Brain microvascular endothelial cell (primary cell): ENCODE measurements around the gene SLC9C2.
"Not testable (repeated sequence)": the region's sequence is repeated elsewhere in the genome, so short reads cannot be mapped to it uniquely, and the experiment has no call there.

Source experiments
- DNase-seq: peaks from one replicate; pipeline ENCODE4 v3.0.0-alpha.2; 2020
- H3K27ac ChIP-seq: fragments of 250-450 bp; sonication (Bioruptor Pico); 2 replicates; pipeline ENCODE4 v1.5.1; 2020; ENCODE audit warnings: mild to moderate bottlenecking, moderate library complexity
- H3K27me3 ChIP-seq: fragments of 250-450 bp; sonication (Bioruptor Pico); replicated peaks from 2 replicates; pipeline ENCODE4 v1.5.1; 2020; ENCODE audit warnings: mild to moderate bottlenecking
- H3K36me3 ChIP-seq: fragments of 250-450 bp; sonication (Bioruptor Pico); replicated peaks from 2 replicates; pipeline ENCODE4 v1.5.1; 2020; ENCODE audit warnings: mild to moderate bottlenecking
- H3K4me3 ChIP-seq: 2 replicates; pipeline ENCODE4 v1.5.1; 2011; ENCODE audit warnings: low read depth, mild to moderate bottlenecking, control low read depth, low read length, moderate library complexity
- CTCF ChIP-seq: IDR thresholded peaks from 2 replicates; pipeline ENCODE4 v1.5.1; 2011; ENCODE audit warnings: low read depth, mild to moderate bottlenecking, moderate library complexity, low read length, control low read depth, inconsistent platforms; ENCODE audit errors: missing control alignments
- in situ Hi-C: cut with HindIII; loops from 2 replicates; pipeline ENCODE4 v1.10.0; 2017; ENCODE audit warnings: low sequenced_read_pairs, low pct_ligation_motif_present

The SLC9C2 gene

GRCh38 chr1:173469656-173470055 is 133.2 kb downstream of the SLC9C2 start:
- Histone ChIP-seq H3K4me3 (no peak overlapping the region), H3K36me3 (peaks cover 3% of the 10 kb centered on the region), H3K27ac (no peak overlapping the region), H3K27me3 (no peaks in the 10 kb centered on the region)
- in situ Hi-C loops, result no loop called here
- no peak for TF ChIP-seq CTCF
- no peak for DNase-seq

GRCh38 chr1:173467426-173467825 is 135.4 kb downstream of the SLC9C2 start:
- Histone ChIP-seq H3K27ac (no peak overlapping the region), H3K36me3 (peaks cover 3% of the 10 kb centered on the region), H3K4me3 (no peak overlapping the region), H3K27me3 (no peaks in the 10 kb centered on the region)
- in situ Hi-C loops, result no loop called here
- no peak for TF ChIP-seq CTCF
- DNase-seq, result peak; percentile 52

- peaks cover 18% of the 10 kb centered on the region for H3K36me3 ChIP-seq
- in situ Hi-C loops, H3K27ac ChIP-seq, H3K4me3 ChIP-seq, DNase-seq, H3K27me3 ChIP-seq: not testable (repeated sequence)
Measured at GRCh38 chr1:173464185-173464584, 138.7 kb downstream of the SLC9C2 start.

GRCh38 chr1:173462666-173463065 is 140.2 kb downstream of the SLC9C2 start:
- H3K27ac ChIP-seq, DNase-seq, H3K4me3 ChIP-seq, H3K27me3 ChIP-seq, in situ Hi-C loops: not testable (repeated sequence)
- H3K36me3 ChIP-seq, result peaks cover 18% of the 10 kb centered on the region

GRCh38 chr1:173459885-173460284 is 143.0 kb downstream of the SLC9C2 start:
- Histone ChIP-seq H3K36me3 (peaks cover 18% of the 10 kb centered on the region), H3K27ac (no peak overlapping the region), H3K27me3 (no peaks in the 10 kb centered on the region), H3K4me3 (no peak overlapping the region)
- in situ Hi-C loops, result no loop called here
- no peak for TF ChIP-seq CTCF
- DNase-seq, result no peak

- Histone ChIP-seq H3K27me3 (no peaks in the 10 kb centered on the region), H3K27ac (no peak overlapping the region), H3K4me3 (no peak overlapping the region), H3K36me3 (peaks cover 4% of the 10 kb centered on the region)
- in situ Hi-C loops, result no loop called here
- no peak for TF ChIP-seq CTCF
- no peak for DNase-seq
Measured at GRCh38 chr1:173454966-173455524, 147.8 kb downstream of the SLC9C2 start.

GRCh38 chr1:173453982-173454381 is 148.9 kb downstream of the SLC9C2 start:
- Histone ChIP-seq H3K27me3 (no peaks in the 10 kb centered on the region), H3K4me3 (no peak overlapping the region), H3K27ac (peak overlapping the region; percentile 67), H3K36me3 (no peaks in the 10 kb centered on the region)
- in situ Hi-C loops, result no loop called here
- DNase-seq, result peak; percentile 42
- TF ChIP-seq CTCF, result no peak
